T47D (cell line): ENCODE results near the gene KCNJ1.
A peak's percentile ranks its signal among the peaks of the same experiment; 100 is the strongest.

Experiments
- DNase-seq, 2 experiments: peaks; one replicate each; pipeline versions ENCODE4 v3.0.0 to v3.0.0-alpha.2; 2011 to 2012; ENCODE audit warnings: low read depth in 1 of 2, low spot score in 1 of 2
- JUND ChIP-seq: IDR thresholded peaks from 2 replicates; pipeline ENCODE4 v1.6.1; 2012; ENCODE audit warnings: low read depth
- in situ Hi-C: cut with HindIII; loops from 2 replicates; pipeline ENCODE4 v1.10.0; 2016; ENCODE audit warnings: low sequenced_read_pairs, low pct_unique_long_range_greater_than_20kb

Gene KCNJ1

DNA sequence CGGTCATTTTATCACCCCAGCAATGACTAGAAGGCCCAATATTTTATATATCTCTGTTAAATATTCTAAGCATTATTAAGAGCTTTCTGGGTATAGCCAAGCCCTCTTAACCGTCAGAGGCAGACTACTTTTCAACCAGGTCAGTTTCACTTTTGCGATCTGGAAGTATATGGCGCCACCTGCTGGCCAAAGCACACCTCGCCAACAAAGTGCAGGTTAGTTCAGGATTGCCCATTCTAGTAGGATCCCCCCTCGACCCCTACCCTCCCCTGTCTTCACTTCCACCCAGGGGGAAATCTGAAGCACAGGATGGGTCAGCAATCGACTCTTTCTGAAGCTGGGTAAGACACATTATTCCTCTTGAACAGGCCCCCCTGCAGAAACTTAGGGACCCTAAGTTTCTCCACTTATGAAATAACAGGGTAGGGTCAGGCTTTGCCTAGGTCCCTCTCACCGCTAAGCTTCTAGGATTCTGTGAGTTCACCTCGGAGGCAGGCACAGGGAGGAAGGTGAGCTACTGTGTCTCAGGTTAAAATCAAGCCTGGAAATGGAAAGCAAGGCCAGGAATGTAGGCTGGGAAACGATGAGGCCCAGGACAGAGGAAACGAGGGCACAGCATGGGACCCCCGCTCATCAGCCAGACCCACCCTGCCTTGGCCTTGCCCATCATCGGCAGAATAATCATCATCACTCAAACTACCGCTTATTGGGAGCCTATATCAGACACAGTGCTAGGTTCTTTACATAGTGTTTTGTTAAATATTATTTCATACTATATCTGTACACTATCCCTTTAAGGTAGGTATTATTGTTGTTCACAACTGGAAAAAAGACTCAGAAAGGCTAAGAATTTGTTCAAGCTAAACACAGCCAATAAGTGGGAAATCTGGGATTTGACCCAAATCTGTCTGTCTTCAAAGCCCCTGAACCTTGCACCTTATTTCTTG lies 35.6 kb downstream of the KCNJ1 start:
- no peak for TF ChIP-seq JUND
- in situ Hi-C loops: no loop called here
- DNase-seq: peak; percentile 64 to 92

DNA sequence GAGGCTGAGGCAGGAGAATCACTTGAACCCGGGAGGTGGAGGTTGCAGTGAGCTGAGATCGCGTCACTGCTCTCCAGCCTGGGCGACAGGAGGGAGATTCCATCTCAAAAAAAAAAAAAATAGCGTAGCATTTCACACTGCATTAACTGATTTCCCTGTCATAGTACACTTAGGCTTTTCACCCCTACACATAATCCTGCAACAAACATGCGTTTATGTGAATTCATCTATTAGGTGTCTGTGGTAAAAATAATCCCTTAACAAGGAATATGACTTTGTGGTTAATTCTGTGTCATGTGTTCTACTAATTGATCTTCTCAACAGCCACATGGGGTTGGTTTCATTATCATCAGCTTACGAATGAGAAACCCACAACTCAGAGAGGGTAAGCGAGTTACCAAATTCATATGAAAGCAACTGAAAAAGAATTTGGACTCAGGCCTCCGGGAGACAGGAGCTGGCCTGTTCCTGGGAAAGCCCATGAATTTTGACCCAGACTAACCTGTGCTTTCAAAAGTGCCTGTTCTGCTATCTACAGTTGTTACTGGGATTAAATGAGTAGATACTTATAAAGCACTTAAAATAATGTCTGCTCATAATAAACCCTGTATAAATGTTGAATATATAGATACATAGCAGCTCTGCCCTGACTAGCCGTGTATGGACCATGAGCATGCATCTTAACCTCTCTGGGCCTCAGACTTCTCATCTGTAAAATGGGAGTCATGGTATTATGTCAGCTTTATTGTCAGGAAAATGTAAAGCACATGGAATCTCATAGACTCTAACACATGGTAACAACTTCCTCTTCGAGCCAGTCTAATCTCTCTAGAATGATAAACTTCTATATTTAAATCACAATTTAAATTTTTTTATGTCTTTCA lies 36.6 kb downstream of the KCNJ1 start:
- in situ Hi-C loops: no loop called here
- no peak for TF ChIP-seq JUND
- no peak for DNase-seq

DNA sequence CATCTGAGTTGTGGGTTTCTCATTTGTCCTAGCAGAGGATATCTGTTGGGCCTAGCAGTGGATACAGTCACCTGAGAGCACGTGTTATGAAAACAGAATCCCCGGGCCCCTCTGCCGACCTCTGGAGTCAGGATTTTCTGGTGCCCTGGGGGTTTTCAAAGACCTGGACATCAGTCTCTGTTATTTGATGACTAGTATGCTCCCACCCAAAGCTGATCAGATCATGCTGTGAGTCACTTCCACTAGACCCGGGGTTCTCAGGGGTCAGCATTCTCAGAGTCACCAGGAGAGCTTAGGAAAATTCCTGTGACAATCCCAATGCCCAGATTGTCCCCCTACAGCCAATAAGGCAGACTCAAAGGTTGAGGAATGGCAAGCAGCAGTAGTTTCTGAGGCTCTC lies 38.7 kb downstream of the KCNJ1 start:
- DNase-seq: no peak
- TF ChIP-seq JUND: no peak
- in situ Hi-C loops: no loop called here

DNA sequence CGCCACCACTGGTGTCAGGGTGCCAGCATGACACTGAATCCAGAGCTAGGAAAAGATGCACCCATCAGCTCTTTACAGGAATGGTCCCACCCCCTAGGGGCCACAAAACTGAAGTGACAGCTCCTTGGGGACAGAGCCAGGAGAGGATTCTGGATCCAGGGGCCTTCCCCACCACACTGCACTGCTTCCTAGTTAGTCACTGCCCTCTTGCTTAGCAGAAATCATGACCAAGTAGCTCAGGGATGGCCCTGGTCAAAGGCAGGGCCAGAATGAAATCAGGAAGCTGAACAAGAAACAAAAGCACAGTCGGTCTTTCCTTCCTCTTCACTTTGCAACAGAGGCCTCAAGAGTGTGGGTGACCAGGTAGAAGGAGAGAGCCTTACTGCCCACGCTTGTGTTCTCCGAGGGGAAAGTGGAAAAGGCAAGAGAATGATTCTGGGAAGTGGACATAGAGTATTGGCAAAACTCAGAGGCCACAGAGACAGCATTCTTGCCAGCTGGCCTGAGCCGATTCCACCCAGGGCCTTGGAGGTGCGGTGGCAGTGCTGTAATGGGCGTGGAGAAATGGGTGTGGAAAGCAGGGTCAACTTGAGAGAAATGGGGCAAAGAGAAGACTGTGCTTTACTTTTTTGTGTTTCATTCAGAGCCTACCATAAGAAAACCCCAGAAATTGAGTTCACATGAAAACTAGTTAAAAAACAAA lies 39.8 kb downstream of the KCNJ1 start:
- DNase-seq: no peak
- in situ Hi-C loops: no loop called here
- no peak for TF ChIP-seq JUND

DNA sequence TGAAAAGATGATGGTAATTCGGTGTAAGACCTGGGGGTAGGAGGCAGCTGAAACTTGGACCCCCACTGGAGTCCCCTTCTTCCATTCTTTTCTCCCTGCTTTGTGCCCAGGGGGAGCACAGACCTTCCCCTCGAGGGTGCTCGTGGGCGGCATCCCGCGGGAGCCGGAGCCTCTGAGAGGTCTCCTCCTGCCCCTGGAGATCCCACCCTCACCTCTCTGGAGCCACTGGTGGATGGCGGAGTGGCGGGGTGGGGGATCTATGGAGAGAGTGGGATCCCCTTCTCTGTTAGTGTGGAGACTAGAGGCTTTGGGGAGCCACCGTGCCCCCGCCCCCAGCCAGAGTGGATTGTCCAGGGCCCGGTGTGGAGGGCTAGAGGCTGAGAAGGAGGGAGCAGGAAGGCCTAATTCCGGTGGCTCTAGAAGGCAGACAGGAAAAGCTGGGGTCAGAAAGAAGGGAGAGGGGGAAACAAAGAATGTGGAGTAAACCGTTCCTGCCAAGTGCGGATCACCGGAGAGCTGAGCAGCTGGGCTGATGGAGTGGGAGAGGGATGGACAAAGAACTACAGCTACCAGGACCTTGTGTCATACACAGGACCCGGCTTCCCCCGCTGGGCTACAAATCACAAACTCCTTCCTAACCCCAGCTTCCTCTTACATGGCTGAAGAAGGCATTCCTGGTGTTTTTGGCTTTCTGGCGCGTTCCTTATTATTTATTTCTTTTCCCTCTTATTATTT lies 41.9 kb downstream of the KCNJ1 start:
- no peak for TF ChIP-seq JUND
- no peak for DNase-seq
- in situ Hi-C loops: no loop called here

DNA sequence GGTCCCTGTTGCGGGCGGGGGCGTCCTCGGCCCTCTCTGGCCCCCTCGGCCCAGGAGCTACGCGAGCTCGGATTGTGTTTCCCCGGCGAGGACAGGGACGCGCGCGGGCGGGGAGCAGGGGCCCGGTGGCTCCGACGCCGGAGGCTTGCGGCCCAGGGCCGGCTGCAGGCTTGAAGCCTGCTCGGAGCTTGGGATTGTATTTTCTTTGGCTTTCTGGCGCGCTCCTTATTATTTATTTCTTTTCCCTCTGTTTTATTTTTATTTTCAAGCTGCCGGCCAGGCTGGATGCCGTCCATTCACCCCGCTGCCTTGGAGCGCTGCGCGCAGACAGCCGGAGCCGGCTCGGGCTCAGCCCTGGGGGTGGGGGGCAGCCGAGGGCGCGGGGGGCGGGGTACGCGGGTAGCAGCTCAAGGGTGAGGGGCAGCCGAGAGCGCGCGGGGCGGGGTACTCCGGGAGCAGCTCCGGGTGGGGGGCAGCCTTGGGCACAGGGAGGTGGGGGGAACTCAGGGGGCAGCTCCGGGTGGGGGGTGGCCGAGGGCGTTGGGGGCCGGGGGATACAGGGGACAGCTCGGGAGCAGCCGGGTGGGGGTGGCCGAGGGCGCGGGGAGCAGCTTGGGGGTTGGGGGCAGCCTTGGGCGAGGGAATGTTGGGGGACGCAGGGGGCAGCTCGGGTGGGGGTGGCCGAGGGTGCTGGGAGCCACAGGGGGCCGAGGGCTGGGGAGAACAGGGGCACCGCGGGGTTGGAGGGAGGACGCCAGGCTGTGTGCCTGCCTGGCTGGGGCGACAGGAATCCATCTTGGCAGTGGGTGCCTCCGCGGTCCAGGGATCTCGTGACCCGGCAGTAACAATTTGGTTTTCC lies 42.7 kb downstream of the KCNJ1 start:
- TF ChIP-seq JUND: no peak
- DNase-seq: no peak
- in situ Hi-C loops: no loop called here

DNA sequence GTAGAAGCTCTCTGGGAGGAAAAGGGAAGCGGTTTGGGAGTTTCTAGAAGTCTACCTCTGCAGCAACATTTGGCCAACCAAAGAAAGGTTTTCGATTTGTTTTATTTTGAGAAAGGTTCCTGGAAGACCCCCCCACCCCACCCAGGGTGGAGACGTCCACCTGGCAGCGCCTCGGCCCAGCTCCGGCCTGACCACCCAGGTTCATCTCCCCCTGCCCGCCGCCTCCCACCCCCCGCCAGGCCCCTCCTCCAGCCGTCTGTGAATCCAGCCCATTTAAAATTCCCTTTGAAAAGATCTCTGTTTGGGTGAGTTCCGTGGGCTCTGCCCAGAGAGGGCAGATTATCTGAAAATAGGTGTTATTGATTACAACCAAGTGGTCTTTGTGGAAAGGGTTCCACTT lies 43.3 kb downstream of the KCNJ1 start:
- in situ Hi-C loops: no loop called here
- DNase-seq: no peak
- TF ChIP-seq JUND: no peak

DNA sequence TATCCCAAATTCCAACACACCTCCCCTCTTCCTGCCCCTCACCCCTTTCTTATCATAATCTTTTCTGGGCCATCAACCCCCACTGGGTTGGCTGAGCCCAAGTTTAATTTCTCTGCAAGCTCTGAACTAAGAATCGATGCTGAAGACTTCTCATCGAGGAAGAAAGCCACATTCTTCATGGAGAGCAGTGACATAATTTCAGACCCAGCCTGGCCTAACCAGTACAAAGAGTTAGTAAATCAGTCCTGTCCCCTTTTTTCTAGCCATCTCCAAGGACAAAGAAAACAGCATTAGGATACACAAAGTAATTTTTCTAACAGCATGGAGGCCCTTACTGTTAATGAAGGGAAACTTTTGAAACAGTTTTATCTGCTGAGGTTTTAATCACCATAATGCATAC lies 45.0 kb downstream of the KCNJ1 start:
- no peak for TF ChIP-seq JUND
- DNase-seq: no peak
- in situ Hi-C loops: no loop called here

DNA sequence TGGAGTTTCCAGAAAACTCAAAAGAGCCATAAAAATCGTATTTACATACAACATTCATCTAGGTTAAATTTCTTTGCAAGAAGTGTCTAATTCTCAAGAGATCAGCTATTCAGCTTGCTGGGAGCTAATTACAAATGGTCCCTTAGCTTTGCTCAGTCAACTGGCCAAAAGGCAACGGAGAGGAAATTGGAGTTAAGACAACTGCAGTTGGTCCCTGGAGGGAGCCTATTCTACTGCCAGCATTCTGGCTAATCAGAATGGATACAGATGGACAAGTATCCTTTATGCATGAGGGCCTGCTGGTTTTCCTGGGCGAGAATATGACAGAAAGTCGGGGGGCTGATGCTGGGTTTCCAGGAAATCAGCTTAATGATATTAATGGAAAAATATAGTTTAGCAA lies 45.5 kb downstream of the KCNJ1 start:
- no peak for TF ChIP-seq JUND
- in situ Hi-C loops: no loop called here
- DNase-seq: no peak

DNA sequence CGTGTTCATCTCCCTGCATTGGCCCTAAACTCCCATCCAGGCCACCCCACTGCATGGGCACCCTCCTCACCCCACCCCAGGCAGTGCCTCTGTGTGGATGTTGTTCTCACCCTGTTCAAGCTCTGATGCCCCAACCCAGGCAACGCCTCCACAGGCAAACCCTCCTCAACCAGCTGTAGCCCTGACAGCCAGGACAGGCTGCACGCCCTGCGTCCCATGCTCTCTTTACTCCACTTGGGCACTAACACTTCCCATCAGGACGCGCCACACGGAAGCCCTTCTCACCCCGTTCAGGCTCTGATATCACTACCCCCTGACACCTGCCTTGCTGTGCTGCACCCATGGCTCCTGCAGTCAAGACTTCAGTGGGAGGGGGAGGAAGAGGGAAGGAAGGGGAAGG lies 47.9 kb downstream of the KCNJ1 start:
- in situ Hi-C loops: no loop called here
- DNase-seq: no peak
- no peak for TF ChIP-seq JUND
